ENCODE measurements around the gene NPAS2. TPM values are rescaled to one million over a fixed set of nuclear protein-coding genes. Genes with fewer than 3 reads are reported as not detected.

NPAS2 gene
- total RNA-seq, 5 donors from 2014 or later (not counting 1 experiment from before 2014, with no cell fraction given) = 3.5 to 9.5 (median 4.4) TPM

DNA sequence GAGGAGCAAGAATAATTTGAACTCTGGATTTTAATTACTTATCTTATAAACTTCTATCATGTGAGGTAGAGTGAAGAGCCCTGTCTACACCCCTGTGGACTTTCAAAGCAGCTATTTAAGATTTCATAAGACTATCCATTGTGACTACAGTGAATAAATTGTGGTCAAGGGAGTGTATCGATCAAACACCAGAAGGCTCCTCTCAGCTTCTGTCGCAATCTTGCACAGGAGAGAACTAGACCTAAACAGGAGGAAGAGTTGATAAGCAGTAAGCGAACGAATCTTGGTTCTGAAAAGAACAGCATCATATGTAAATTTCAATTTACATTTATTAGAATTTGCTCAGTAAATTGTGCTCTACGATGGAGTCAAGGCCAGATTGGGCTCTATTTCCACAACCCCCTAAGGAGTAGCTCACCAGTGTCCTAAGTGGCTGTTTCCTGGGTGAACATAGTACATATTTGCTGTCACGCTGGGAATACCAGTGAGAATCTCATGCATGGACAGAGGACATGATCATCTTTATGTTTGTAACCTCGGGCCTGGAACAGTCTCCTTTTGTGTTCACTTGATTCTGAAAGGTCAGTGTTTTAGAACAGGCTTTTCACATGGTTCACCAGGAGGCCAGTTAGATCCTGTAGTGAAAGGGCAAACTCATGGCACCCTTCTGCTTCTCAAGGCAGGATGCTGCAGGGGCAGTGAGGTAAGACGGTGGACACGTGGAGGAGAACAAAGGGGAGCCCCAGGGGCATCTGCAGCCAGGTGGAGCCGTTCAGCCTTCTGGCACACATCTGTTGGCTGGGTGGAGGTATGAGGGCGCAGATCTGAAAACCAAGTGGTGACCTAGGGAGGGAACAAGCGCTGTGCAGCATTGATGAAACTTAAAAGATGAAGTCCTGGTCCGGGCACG is 33.3 kb downstream of the NPAS2 start:
- no peak for ATAC-seq (replicated peaks in 1 of 4)
- ChIA-PET CTCF (no interaction called here), POLR2A (no interaction called here)
- H3K4me3 ChIP-seq (ENCODE audit: control insufficient read depth in 1 of 2, extremely low read depth in 1 of 2, low read length in 1 of 2) = no peak overlapping the region
- H3K27me3 Mint-ChIP-seq = peaks cover 0 to 3% of the 10 kb centered on the region in 2 donors
- H3K4me3 Mint-ChIP-seq = no peak overlapping the region
- no peaks in the 10 kb centered on the region for H3K9me3 ChIP-seq
- H3K9me3 Mint-ChIP-seq = no peaks in the 10 kb centered on the region
- H3K27me3 ChIP-seq (replicated peaks in 1 of 2; ENCODE audit: control insufficient read depth in 2 of 2, extremely low read depth in 1 of 2, insufficient read depth in 2 of 2, low read length in 1 of 2) = peaks cover 2 to 3% of the 10 kb centered on the region in 2 experiments
- H3K27ac ChIP-seq (ENCODE audit: low read length) = no peak overlapping the region
- DNase-seq = no peak
- H3K4me1 ChIP-seq (ENCODE audit: control insufficient read depth in 1 of 2, extremely low read depth in 1 of 2, insufficient read depth in 2 of 2, low read length in 2 of 2) = no peaks in the 10 kb centered on the region
- 73% methylated on average over 7 of the region's 14 CpGs for WGBS (ENCODE audit: insufficient coverage)
- H3K4me1 Mint-ChIP-seq = no peaks in the 10 kb centered on the region
- H3K36me3 ChIP-seq (ENCODE audit: control insufficient read depth in 2 of 2, extremely low read depth in 1 of 2, insufficient read depth in 1 of 2, low read length in 1 of 2) = no peaks in the 10 kb centered on the region
- no peak overlapping the region for H3K27ac Mint-ChIP-seq
- no peaks in the 10 kb centered on the region for H3K36me3 Mint-ChIP-seq

DNA sequence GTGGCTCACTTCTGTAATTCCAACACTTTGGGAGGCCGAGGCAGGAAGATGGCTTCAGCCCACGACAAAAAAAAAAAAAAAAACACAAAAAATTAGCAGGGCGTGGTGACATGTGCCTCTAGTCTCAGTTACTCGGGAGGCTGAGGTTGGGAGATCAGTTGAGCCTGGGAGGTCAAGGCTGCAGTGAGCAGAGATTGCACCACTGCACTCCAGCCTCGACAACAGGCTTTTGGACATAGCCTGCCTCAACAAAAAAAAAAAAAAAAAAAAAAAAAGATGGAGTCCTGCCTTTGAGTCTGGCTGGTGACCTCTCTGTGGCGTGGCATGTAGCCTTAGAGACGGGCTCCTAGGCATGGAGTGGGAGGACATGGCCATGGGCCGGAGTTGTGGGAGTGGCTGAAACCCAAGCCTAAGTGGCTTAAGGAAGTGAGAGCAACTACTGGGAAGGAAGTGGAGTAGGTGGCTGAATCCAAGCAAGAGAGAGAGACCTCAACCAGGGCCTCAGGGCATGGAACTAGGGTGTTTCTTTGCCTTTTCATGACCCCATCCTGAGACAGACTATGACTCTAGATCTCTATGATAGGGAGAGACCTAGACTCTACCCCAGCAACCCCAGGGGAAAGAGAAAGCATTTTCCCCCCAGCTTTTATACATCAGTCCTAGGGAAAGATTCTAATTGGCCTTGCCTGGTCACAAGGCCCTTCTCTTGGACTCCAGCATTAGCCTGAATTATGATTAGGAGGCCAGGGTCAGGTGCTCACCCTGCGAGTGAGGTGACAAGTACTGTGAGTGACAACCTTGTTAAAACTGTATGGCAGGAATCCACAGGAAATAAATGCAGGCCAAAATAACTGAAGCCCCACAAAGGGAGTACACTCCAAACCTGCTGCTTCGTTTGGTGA is 34.2 kb downstream of the NPAS2 start:
- no peak overlapping the region for H3K27ac ChIP-seq (ENCODE audit: low read length)
- CTCF ChIA-PET = no interaction called here
- H3K36me3 Mint-ChIP-seq = no peaks in the 10 kb centered on the region
- no peaks in the 10 kb centered on the region for H3K4me1 Mint-ChIP-seq
- no peaks in the 10 kb centered on the region for H3K9me3 Mint-ChIP-seq
- no peak overlapping the region for H3K4me3 Mint-ChIP-seq
- no peaks in the 10 kb centered on the region for H3K36me3 ChIP-seq (ENCODE audit: control insufficient read depth in 2 of 2, extremely low read depth in 1 of 2, insufficient read depth in 1 of 2, low read length in 1 of 2)
- POLR2A ChIA-PET = no interaction called here
- no peak overlapping the region for H3K4me3 ChIP-seq (ENCODE audit: control insufficient read depth in 1 of 2, extremely low read depth in 1 of 2, low read length in 1 of 2)
- DNase-seq = no peak
- WGBS (ENCODE audit: insufficient coverage) = 78% methylated on average over 2 of the region's 10 CpGs
- H3K27ac Mint-ChIP-seq = no peak overlapping the region
- H3K27me3 Mint-ChIP-seq = peaks cover 0 to 3% of the 10 kb centered on the region in 2 donors
- no peaks in the 10 kb centered on the region for H3K4me1 ChIP-seq (ENCODE audit: control insufficient read depth in 1 of 2, extremely low read depth in 1 of 2, insufficient read depth in 2 of 2, low read length in 2 of 2)
- ATAC-seq (replicated peaks in 1 of 4) = no peak
- H3K9me3 ChIP-seq = no peaks in the 10 kb centered on the region
- peaks cover 0 to under 1% of the 10 kb centered on the region in 2 experiments for H3K27me3 ChIP-seq (replicated peaks in 1 of 2; ENCODE audit: control insufficient read depth in 2 of 2, extremely low read depth in 1 of 2, insufficient read depth in 2 of 2, low read length in 1 of 2)

DNA sequence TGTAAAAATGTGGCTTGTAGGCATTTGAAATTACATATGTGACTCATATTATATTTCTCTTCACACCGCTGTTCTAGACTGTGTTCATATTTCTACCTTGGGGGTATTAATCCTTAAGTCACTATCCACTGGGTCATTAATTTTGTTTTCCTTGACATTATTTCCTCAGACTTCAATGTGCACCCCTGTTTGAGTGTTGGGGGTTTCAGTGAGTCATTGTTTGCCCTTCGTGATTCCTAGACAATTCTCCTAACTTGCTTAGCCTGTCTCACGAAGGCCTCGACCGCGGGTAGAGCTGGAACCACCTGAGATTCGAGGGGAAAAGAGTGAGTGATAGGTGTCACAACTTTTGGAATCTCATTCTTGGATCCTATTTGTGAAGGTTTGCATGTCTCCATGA is 35.1 kb downstream of the NPAS2 start:
- no peaks in the 10 kb centered on the region for H3K9me3 ChIP-seq
- WGBS (ENCODE audit: insufficient coverage) = no CpG with 5 or more reads among the region's 7 CpGs
- H3K27ac Mint-ChIP-seq = no peak overlapping the region
- no peaks in the 10 kb centered on the region for H3K4me1 Mint-ChIP-seq
- H3K27me3 ChIP-seq (replicated peaks in 1 of 2; ENCODE audit: control insufficient read depth in 2 of 2, extremely low read depth in 1 of 2, insufficient read depth in 2 of 2, low read length in 1 of 2) = no peaks in the 10 kb centered on the region
- H3K4me3 Mint-ChIP-seq = no peak overlapping the region
- no peaks in the 10 kb centered on the region for H3K4me1 ChIP-seq (ENCODE audit: control insufficient read depth in 1 of 2, extremely low read depth in 1 of 2, insufficient read depth in 2 of 2, low read length in 2 of 2)
- no peak overlapping the region for H3K27ac ChIP-seq (ENCODE audit: low read length)
- no peak for ATAC-seq (replicated peaks in 1 of 4)
- no peak for DNase-seq
- ChIA-PET CTCF (no interaction called here), POLR2A (no interaction called here)
- no peaks in the 10 kb centered on the region for H3K27me3 Mint-ChIP-seq
- H3K36me3 Mint-ChIP-seq = no peaks in the 10 kb centered on the region
- H3K36me3 ChIP-seq (ENCODE audit: control insufficient read depth in 2 of 2, extremely low read depth in 1 of 2, insufficient read depth in 1 of 2, low read length in 1 of 2) = no peaks in the 10 kb centered on the region
- no peaks in the 10 kb centered on the region for H3K9me3 Mint-ChIP-seq
- no peak overlapping the region for H3K4me3 ChIP-seq (ENCODE audit: control insufficient read depth in 1 of 2, extremely low read depth in 1 of 2, low read length in 1 of 2)

DNA sequence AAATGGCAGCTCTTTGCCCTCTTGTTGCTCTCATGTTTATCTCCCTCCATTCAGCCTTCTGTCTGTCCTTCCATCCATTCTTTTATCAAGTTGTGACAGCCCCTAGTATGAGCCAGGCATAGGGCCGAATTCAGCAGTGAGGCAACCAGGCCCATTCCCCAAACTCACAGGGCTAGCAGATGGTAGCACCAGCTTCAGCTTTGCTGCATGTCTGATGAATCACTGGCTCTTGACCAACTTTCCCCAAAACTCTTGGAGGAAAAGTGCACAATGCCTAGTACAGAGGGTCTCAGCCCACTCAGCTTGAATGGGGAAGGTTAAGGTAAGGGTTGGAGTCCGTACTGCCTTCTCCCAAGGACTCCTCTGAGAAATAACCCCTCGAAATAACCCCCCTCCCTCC is 35.7 kb downstream of the NPAS2 start:
- no peak for ATAC-seq (replicated peaks in 1 of 4)
- CTCF ChIA-PET = no interaction called here
- Mint-ChIP-seq H3K4me1 (no peaks in the 10 kb centered on the region), H3K36me3 (no peaks in the 10 kb centered on the region), H3K27ac (no peak overlapping the region), H3K9me3 (no peaks in the 10 kb centered on the region), H3K27me3 (no peaks in the 10 kb centered on the region), H3K4me3 (no peak overlapping the region)
- no peaks in the 10 kb centered on the region for H3K9me3 ChIP-seq
- H3K36me3 ChIP-seq (ENCODE audit: control insufficient read depth in 2 of 2, extremely low read depth in 1 of 2, insufficient read depth in 1 of 2, low read length in 1 of 2) = no peaks in the 10 kb centered on the region
- no peaks in the 10 kb centered on the region for H3K4me1 ChIP-seq (ENCODE audit: control insufficient read depth in 1 of 2, extremely low read depth in 1 of 2, insufficient read depth in 2 of 2, low read length in 2 of 2)
- DNase-seq = no peak
- H3K27me3 ChIP-seq (replicated peaks in 1 of 2; ENCODE audit: control insufficient read depth in 2 of 2, extremely low read depth in 1 of 2, insufficient read depth in 2 of 2, low read length in 1 of 2) = no peaks in the 10 kb centered on the region
- POLR2A ChIA-PET = no interaction called here
- H3K4me3 ChIP-seq (ENCODE audit: control insufficient read depth in 1 of 2, extremely low read depth in 1 of 2, low read length in 1 of 2) = no peak overlapping the region
- 71% methylated on average over 1 of the region's 3 CpGs for WGBS (ENCODE audit: insufficient coverage)
- no peak overlapping the region for H3K27ac ChIP-seq (ENCODE audit: low read length)

DNA sequence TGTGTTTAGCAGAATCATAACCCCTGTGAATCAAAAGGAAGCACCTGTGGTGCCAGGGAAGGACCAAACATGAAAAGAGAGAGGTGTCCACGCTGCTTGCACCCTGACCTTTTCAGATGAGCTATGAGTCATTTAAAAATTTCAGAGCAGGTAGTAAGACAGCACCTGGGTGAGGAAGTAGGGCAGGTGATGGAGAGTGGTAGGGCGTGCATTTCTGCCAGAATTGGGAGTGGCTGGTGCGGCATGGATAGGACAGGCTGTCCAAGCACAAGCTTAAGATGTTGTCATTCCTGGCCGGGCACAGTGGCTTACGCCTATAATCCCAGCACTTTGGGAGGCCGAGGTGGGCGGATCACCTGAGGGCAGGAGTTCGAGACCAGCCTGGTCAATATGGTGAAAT is 36.8 kb downstream of the NPAS2 start:
- H3K27ac ChIP-seq (ENCODE audit: low read length) = no peak overlapping the region
- Mint-ChIP-seq H3K4me3 (no peak overlapping the region), H3K36me3 (no peaks in the 10 kb centered on the region), H3K27me3 (no peaks in the 10 kb centered on the region), H3K27ac (no peak overlapping the region), H3K4me1 (peaks cover 0 to 4% (median under 1%) of the 10 kb centered on the region in 3 donors), H3K9me3 (no peaks in the 10 kb centered on the region)
- H3K36me3 ChIP-seq (ENCODE audit: control insufficient read depth in 2 of 2, extremely low read depth in 1 of 2, insufficient read depth in 1 of 2, low read length in 1 of 2) = no peaks in the 10 kb centered on the region
- no peak overlapping the region for H3K4me3 ChIP-seq (ENCODE audit: control insufficient read depth in 1 of 2, extremely low read depth in 1 of 2, low read length in 1 of 2)
- 75% methylated on average over 6 of the region's 8 CpGs for WGBS (ENCODE audit: insufficient coverage)
- POLR2A ChIA-PET = interaction anchor here in 1 of 2 donors (0.5 kb wide), 1 partner anchor 1118 kb away, joined by 3 read pairs; no protein-coding TSS in a partner anchor
- no peaks in the 10 kb centered on the region for H3K27me3 ChIP-seq (replicated peaks in 1 of 2; ENCODE audit: control insufficient read depth in 2 of 2, extremely low read depth in 1 of 2, insufficient read depth in 2 of 2, low read length in 1 of 2)
- CTCF ChIA-PET = no interaction called here
- no peaks in the 10 kb centered on the region for H3K4me1 ChIP-seq (ENCODE audit: control insufficient read depth in 1 of 2, extremely low read depth in 1 of 2, insufficient read depth in 2 of 2, low read length in 2 of 2)
- no peak for DNase-seq
- no peaks in the 10 kb centered on the region for H3K9me3 ChIP-seq
- ATAC-seq (replicated peaks in 1 of 4) = no peak

DNA sequence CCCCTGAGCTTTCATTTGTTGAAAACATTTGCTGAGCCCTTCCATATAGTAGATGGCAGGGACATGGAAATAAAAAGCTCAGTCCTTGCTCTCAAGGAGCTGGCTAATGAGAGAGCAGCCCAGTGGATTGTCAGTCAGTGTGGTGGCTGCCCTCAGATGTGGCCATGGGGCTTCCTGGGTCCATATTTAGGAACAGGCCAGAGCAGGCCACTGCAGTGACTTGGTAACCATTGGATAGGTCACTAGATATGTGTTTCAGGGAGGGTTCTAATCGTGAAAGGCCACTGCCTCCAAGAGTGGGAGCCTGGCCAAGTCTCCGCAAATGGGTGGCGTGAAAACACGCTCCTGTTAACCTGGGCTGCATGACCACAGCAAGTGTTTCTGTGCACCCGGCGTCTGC is 37.4 kb downstream of the NPAS2 start:
- H3K27ac Mint-ChIP-seq = no peak overlapping the region
- H3K27me3 ChIP-seq (replicated peaks in 1 of 2; ENCODE audit: control insufficient read depth in 2 of 2, extremely low read depth in 1 of 2, insufficient read depth in 2 of 2, low read length in 1 of 2) = no peaks in the 10 kb centered on the region
- H3K9me3 ChIP-seq = no peaks in the 10 kb centered on the region
- CTCF ChIA-PET = no interaction called here
- H3K4me3 ChIP-seq (ENCODE audit: control insufficient read depth in 1 of 2, extremely low read depth in 1 of 2, low read length in 1 of 2) = no peak overlapping the region
- POLR2A ChIA-PET = interaction anchor here in 1 of 2 donors (0.5 kb wide), 1 partner anchor 1118 kb away, joined by 3 read pairs; no protein-coding TSS in a partner anchor
- WGBS (ENCODE audit: insufficient coverage) = 85% methylated on average over 6 of the region's 6 CpGs
- H3K36me3 ChIP-seq (ENCODE audit: control insufficient read depth in 2 of 2, extremely low read depth in 1 of 2, insufficient read depth in 1 of 2, low read length in 1 of 2) = no peaks in the 10 kb centered on the region
- no peaks in the 10 kb centered on the region for H3K36me3 Mint-ChIP-seq
- H3K4me3 Mint-ChIP-seq = no peak overlapping the region
- H3K27me3 Mint-ChIP-seq = no peaks in the 10 kb centered on the region
- H3K9me3 Mint-ChIP-seq = no peaks in the 10 kb centered on the region
- no peaks in the 10 kb centered on the region for H3K4me1 ChIP-seq (ENCODE audit: control insufficient read depth in 1 of 2, extremely low read depth in 1 of 2, insufficient read depth in 2 of 2, low read length in 2 of 2)
- no peak overlapping the region for H3K27ac ChIP-seq (ENCODE audit: low read length)
- peaks cover 0 to 10% (median 5%) of the 10 kb centered on the region in 3 donors for H3K4me1 Mint-ChIP-seq
- ATAC-seq (replicated peaks in 1 of 4) (no peak), DNase-seq (no peak)

Measured in T-cell (primary cell).